Activated naive CD4-positive, alpha-beta T cell treated with Interleukin-2 at 50 U/mL for 16 hours (primary cell): ENCODE measurements around the gene JMY.

ENCODE experiments used
- DNase-seq: peaks from one replicate; pipeline ENCODE4 v3.0.0-alpha.2; 2020

JMY gene

GRCh38 chr5:79295029-79295428, 59.1 kb downstream of the JMY start:
- DNase-seq, result no peak

DNA sequence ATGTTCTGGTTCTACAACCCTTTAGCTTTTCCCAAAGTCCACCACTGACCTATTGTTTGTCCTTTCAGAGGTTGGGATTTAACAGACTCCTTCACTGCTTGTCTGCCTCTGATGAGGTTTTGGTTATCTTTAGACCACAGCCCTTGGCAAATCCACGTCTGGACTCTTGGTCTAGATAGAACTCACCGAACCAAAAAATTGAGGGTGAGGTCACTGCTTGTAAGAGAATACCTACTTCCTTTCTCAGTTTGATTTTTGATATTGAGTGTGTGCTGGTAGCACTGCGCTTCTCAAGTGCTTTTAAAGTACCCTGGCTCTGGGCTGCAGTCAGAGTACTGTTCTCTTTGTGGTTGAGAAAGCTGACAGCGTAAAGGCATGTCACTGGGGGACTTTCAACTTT, 61.7 kb downstream of the JMY start:
- DNase-seq, result no peak

GRCh38 chr5:79301046-79301712, 65.2 kb downstream of the JMY start:
- no peak for DNase-seq

- no peak for DNase-seq
Measured at GRCh38 chr5:79302454-79302853, 66.5 kb downstream of the JMY start.

GRCh38 chr5:79305706-79306105, 69.8 kb downstream of the JMY start:
- DNase-seq, result no peak

- no peak for DNase-seq
Measured at GRCh38 chr5:79318935-79319614, 83.1 kb downstream of the JMY start.

GRCh38 chr5:79329453-79329852, 93.5 kb downstream of the JMY start:
- no peak for DNase-seq

GRCh38 chr5:79330071-79330470, 94.1 kb downstream of the JMY start:
- no peak for DNase-seq

DNA sequence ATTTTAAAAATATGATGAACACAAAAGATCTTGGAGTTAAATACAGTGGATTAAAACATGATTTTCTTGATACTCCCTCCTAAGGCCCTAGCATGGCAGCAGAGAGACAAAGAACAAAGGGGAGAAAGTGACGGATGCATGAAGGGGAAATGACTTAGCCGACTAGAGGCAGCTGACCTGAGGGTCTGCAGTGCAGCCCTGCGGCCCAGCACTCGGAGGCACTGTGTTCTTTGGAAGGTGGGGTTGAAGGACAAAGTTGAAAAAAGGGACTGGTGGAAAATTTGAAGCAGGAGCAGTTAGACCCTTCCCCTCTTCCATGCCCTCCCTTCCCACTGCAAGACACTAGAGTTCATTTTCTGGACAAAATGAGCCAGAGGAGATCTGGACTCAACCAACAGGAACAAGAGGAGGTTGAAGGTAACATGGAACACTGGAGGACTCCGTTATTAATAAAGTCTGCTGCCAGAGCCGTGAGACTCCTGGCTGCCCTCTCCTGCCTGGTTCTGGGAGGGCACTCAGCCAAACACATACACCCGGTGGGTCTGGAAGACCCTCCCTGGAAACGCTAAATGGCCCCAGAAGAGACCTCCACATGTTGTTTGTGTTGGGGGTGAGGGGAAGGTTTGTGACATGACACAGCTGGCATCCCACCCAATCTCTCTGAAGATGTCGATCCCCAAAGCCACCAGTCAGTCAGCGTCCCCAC, 98.1 kb downstream of the JMY start:
- DNase-seq, result no peak

DNA sequence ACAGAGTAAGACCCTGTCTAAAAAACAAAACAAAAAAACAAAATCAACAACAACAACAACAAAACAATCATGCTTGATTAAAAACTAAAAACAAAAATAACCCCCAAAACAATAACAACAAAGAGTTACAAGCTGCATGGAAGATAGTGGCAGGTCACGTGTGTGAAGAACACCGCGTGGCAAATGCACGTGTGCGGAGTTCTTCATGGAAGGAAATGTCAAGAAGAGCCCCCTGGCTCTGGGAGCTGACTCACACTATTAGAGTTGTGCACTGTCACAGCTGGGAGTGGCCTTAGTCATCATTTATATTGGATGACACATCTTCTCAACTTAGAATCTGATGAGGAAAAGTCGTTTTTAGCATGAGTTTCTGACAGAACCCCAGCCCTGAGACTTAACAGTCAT, 110.5 kb downstream of the JMY start:
- no peak for DNase-seq

- no peak for DNase-seq
Measured at GRCh38 chr5:79349047-79349446, 113.1 kb downstream of the JMY start.

DNA sequence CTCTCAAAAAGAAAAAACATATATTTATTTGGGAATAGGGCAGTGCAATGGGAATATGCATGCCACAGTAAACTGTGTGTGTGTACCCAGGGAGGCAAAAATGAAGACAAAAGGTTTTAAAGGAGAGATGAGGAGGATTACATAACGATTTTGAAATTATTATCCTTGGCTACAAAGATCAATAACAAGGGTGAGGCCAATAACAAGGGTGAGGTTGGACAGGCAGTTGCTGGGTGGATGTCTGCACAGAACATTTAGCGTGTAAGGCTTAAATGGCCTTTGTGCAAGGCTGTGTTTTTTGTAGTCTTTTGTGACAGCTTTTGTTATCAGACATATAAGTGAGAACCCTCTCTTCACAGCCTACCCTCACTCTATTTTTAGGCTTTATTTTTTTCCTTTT, 114.0 kb downstream of the JMY start:
- DNase-seq, result no peak

GRCh38 chr5:79357398-79357797, 121.5 kb downstream of the JMY start:
- DNase-seq, result no peak
